ENCODE results near the gene RPS10.
A peak's percentile ranks its signal among the peaks of the same experiment; 100 is the strongest.

The RPS10 gene

GRCh38 chr6:34425498-34426410 is at the start of gene RPS10:
TSS of gene RPS10 (minus strand) at chr6:34426069. CDS start at chr6:34425221, 848 bp downstream.
- peak; percentile 95 for DNase-seq

DNA sequence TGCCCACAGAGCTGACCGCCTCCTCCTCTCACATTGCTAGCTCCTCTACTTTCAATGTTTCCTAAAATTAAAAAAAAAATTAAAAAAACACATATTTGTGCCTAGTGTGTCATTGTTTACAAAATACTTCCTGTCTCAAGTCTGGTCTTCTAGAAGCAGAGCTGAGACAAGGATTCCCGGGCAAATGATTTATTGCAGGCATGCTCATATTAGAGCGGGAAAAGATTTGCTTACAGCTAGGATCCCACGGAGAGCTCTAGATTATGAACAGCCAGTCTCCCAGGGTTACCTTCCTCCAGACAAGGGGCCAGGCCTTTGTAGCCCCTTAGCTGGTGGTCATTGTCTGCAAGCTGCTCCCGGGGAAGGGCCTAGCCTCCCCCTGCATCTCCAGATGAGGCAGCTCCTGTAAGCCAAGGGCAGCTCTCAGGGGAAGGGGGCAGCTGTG is 49.4 kb upstream of the RPS10 start:
- DNase-seq: no peak

DNA sequence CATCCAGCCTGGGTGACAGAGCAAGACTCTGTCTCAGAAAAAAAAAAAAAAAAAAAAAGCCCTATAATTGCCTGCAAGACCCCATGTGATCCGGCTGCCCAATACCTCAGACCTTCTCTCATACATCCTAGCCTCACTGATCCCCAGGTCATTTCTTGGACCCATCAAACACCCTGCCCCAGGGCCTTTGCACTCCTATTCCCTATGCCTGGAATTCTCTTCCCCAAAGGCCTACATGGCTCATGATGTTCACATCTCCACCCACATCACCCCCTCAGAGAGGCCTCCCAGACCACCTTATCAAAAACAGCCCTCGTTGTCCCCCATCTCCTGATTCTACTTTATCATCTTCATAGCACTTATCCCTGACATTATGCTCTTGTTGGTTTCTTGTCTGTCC is 48.9 kb upstream of the RPS10 start:
- no peak for DNase-seq

DNA sequence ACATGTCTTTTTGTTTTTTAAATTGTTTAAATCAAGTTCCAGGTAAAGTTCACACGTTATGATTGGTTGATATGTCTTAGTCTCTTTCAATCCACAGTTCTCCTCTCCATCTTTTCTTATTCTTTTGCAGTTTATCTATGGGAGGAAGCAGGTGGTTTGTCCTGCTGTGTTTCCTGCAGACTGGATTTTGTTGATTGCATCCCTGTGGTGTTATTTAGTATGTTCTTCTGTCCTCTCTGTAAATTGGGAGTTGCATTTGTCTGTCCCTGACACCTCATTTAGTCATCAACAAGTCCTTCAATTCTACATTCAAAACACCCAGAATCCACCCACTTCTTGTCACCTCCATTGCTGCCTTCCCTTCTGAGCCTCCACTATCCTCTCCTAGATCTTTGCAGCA is 48.1 kb upstream of the RPS10 start:
- DNase-seq: no peak

- no peak for DNase-seq
These were observed 46.6 kb upstream of the RPS10 start for GRCh38 chr6:34472425-34472824.

DNA sequence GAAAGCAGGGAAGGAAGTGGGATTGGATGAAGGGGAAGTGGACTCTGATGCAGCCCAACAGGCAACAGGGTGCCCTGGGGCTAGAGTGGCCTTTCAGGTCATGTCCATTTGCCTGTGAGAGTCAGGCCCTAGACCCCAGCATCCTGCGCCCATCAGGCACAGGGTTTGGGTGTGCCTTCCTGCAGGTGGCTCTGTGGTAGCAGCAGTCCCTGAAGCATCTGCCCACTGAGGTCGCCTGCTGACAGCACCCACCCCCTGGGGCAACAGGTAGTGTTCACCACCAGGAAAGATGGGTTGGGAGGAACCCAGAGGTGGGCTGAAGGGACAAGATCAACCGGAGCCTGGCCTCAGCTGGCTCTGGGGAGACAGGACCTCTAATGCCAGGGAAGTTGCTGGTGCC is 43.6 kb upstream of the RPS10 start:
- DNase-seq: no peak

GRCh38 chr6:34468378-34468892 is 42.6 kb upstream of the RPS10 start:
- DNase-seq: no peak

- DNase-seq: no peak
These were observed 40.6 kb upstream of the RPS10 start for GRCh38 chr6:34466242-34467185.

DNA sequence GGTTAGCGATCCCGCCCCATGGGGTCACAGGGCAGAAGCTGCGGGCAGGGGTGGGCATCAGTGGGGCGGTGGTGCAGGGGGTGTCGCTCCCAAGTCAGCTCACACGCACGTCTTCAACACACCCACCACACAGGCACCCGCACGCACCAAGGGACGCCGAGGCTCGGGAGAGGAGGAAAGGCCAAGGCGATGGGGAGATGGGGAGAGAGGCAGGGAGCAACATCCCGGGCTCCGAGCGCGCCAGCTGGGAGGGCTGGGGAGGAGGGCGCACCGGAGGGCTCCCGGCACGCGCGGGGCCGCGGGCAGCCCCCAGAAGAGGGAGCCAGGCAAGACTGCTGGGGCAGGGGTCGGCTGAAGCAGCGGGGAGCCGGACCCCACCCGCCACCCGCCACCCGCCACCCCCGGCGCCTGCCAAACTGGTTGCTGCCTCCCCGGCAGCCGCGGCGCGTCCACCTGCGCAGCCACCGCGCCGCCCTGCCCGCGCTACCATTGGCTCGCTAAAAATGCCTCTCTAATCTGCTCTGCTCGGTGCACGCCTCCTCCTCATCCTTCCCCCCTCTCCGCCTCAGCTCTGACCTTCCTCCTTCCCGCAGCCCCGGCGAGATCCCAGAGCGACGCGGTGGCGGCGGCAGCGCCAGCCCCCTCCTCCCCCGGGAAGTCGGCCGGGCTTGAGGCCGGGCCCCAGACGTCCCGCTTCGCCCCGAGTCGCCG is 39.8 kb upstream of the RPS10 start, which contains the start of gene PACSIN1:
TSS of gene PACSIN1 (plus strand) at position 546 of the 711 bp plus-strand sequence. CDS start 60,230 bp downstream, outside the sequence.
- no peak for DNase-seq

DNA sequence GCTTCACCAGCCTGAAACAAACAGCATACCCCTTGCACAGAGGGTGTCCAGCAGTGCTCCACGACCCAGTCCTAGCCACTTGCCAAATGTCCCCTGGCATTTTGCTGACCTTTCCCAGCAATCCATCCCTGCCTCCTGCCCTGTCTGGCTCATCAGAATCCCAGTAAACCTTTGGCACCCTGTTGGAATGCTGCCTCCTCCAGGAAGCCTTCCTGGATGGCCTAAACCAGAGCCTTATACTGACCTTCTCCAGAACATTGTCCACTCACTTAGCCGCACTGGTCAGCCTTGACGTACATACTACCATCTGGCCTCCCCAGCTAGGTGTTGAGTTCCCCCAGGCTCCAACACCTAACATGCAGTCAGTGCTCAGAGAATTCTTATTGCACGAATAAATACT is 38.0 kb upstream of the RPS10 start:
- DNase-seq: no peak

GRCh38 chr6:34463299-34463698 is 37.4 kb upstream of the RPS10 start:
- no peak for DNase-seq

DNA sequence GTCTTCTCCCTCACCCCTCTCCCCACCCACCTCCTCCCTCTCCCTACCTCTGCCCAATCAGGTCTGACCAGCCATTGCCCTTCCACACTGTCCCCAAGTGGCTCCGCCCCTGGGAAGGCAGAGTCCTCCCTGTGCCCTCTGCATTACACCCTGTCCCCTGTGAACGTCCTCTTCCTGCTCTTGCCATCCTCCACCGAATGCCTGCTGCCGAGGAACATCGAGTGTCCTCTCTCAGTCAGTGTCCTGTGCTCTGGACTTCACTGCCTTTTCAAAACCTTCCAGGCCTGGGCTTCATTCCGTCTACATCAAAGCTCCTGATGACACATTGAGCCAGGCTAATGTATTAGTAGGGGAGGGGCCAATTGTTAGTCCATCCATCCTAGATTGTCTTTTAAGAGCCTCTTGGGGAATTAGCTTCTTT is 36.7 kb upstream of the RPS10 start:
- no peak for DNase-seq

DNA sequence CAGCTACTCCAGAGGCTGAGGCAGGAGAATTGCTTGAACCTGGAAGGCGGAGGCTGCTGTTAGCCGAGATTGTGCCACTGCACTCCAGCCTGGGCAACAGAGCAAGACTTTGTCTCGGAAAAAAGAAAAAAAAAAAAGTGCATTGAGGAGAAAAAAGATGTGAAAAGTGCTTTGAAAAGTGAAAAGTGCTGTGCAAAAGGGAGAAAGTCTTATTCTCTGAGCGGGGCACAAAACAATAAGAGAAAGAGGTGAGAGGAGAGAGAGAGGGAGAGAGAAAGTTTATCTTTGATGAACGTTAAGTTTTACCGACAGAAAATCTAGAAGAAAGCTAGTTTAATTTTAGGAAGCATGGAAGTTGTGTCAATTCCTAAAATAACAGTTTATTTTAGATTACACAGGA is 36.1 kb upstream of the RPS10 start:
- no peak for DNase-seq

DNA sequence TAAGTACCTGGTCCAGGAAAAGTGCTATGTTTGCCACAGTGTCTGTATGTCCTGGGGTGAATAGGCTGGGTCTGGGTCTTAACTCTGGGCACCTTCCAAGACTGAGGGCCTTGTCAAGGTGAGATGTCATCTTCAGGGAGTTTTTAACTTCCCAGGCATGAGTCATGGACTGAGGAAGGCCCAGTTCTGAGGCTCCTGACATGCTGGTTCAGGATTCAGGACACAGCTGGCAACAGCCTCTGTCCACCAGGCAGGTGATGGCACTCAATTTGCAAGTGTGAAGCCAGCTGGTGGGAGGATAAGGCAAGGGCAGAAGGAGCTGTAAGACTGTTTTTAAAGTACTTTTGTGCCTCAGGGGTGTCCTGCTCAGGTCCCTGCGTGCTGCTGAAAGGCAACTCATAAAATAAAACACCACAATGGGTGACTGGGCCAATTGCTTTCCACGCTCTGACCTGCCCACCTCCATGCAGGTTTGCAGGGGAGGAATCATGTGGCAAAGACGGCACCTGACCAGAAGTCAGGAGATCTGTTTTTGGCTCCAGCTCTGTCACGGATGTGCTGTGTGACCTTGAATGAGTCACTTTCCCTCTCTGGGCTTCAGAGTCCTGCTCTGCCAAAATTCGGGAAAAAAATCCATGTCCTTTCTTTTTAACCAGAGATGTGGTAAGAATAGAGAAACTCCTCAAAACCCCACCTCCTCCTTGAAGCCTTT is 35.1 kb upstream of the RPS10 start:
- DNase-seq: no peak

GRCh38 chr6:34459899-34460593 is 34.2 kb upstream of the RPS10 start:
- no peak for DNase-seq

DNA sequence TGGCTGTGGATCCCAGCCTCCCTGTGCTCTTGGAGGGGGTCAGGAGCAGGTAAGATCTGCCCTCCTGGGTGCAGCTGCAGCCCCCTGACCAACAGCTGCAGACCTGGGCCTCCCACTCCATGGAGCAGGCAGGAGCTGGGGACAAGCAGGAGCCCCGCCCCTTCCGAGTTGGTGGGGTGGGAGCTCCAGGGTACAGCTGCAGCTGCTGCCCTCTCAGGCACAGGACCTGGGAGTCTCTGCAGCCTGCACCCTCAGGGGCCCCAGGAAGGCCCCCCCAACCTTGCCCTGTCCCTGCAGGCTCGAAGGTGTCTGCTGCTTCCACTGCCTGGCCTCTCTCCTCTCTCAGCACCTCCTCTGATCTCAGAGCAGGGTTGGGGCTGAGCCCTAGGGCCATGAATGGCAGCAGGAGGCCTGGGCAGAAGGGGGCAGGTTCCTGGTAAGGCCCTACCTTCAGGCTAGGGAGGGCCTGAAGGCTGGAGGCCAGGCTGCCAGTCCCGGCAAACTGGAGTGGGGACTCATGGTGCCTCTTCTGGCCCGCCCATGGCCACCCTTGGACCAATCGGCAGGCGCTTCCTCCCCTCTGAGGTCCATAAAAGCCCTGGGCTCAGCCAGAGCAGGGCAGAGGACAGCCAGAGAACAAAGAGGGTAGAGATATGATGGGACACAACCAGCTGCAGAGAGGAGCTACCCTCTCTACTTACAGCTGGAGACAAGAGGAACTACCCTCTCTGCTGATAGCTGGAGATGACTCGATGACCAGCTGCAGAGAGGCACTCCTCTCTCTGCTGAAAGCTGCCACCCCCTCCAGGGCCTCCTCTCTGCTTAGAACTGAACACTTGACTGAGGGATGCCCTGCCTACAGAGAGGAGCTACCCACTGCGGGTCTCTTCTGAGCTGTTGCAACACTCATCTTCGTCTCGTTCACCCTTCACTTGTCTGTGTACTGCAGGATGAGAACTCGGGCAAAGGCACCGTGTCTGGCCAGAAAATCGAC is 32.2 kb upstream of the RPS10 start:
- DNase-seq: no peak

DNA sequence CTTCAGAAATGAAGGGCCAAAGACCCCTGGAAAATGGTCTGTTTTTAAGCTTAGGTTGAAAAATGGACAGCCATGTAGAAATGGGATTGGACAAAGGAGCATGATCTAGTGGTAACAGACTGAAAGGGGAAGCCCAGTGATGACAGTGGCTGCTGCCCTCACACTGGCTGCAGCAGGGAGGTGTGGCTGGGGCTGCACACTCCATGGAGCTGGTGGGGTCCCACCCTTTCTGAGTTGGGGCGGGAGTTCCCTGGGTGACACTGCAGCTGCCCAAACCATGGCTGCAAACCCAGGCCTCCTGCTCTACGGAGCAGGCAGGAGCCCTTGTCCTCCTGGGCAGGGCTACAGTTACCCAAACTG is 31.5 kb upstream of the RPS10 start:
- DNase-seq: no peak

- DNase-seq: no peak
These were observed 30.0 kb upstream of the RPS10 start for GRCh38 chr6:34455831-34456230.

- no peak for DNase-seq
These were observed 25.3 kb upstream of the RPS10 start for GRCh38 chr6:34451192-34451591.

GRCh38 chr6:34447910-34448309 is 22.0 kb upstream of the RPS10 start:
- no peak for DNase-seq

Data from activated CD8-positive, alpha-beta memory T cell treated with anti-CD3 and anti-CD28 coated beads, Interleukin-2, amount 50 U/mL, for 48 hours (primary cell).